NT2/D1 (cell line): ENCODE data around the gene SHTN1.

Experiments
- DNase-seq: peaks from one replicate; pipeline ENCODE4 v3.0.0-alpha.2; 2011; ENCODE audit warnings: low read depth, low spot score
- H3K27me3 ChIP-seq: 2 replicates; pipeline ENCODE4 v1.6.0; 2011; ENCODE audit warnings: mild to moderate bottlenecking; ENCODE audit not compliant: insufficient read length, insufficient read depth
- H3K36me3 ChIP-seq: 2 replicates; pipeline ENCODE4 v1.6.1; 2011; ENCODE audit warnings: mild to moderate bottlenecking, low read length, mixed read lengths; ENCODE audit not compliant: insufficient read depth, insufficient read length
- H3K4me1 ChIP-seq: 2 replicates; pipeline ENCODE4 v1.5.1; 2011; ENCODE audit not compliant: insufficient read depth, insufficient read length
- H3K4me3 ChIP-seq: 2 replicates; pipeline ENCODE4 v1.5.1; 2011; ENCODE audit warnings: low read depth; ENCODE audit not compliant: insufficient read length
- H3K9ac ChIP-seq: 2 replicates; pipeline ENCODE4 v1.6.0; 2011; ENCODE audit warnings: low read depth; ENCODE audit not compliant: insufficient read length
- H3K9me3 ChIP-seq: 2 replicates; pipeline ENCODE4 v1.5.1; 2011; ENCODE audit warnings: mild to moderate bottlenecking, low read length; ENCODE audit not compliant: insufficient read depth
- SUZ12 ChIP-seq: IDR thresholded peaks from 2 replicates; pipeline ENCODE4 v1.6.1; 2011; ENCODE audit not compliant: insufficient read length, insufficient read depth; ENCODE audit errors: extremely low read depth
- YY1 ChIP-seq: IDR thresholded peaks from 2 replicates; pipeline ENCODE4 v1.6.1; 2011; ENCODE audit not compliant: insufficient read length, insufficient read depth
- ZNF274 ChIP-seq: IDR thresholded peaks from 2 replicates; pipeline ENCODE4 v1.6.1; 2011; ENCODE audit warnings: mild to moderate bottlenecking, low read depth, low read length

The SHTN1 gene

DNA sequence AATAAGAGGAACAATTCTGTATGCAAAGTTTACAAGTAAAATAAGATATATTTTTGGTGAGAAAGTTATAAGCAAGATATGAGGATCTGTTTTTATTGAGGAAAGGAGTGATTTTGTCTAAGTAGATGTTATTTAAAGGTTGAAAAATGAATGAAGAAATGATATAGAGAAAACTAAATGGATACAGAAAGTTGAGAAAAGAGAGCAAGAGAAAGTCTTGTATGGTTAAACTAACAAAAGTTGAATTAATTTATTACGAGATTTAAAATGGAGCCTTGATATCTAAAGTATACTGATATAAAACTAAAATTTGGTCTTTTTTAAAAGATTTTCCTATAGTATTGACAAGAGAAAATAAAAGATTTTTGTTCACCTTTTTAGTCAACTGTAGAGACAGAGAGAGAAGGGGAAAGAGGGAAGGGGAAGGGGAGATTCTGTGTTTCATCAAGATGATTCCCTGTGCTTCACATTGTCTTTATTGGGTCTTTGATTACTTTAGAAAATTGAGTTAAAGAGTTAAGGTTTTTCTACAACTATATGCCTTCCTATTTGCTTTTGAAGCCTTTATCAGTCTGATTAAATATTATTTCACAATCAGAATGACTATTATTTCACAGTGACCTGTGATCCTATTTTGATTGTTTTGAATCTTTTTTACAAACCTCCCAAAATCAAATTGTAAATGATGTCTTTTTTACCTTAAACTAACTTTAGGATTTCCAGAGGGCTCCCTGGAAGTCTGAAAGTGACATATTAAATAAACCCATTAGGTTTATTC is 10.7 kb downstream of the SHTN1 start:
- DNase-seq, result no peak
- TF ChIP-seq SUZ12, result no peak
- no peak for TF ChIP-seq YY1
- TF ChIP-seq ZNF274, result no peak
- Histone ChIP-seq H3K27me3 (no peaks in the 10 kb centered on the region), H3K9me3 (no peaks in the 10 kb centered on the region), H3K9ac (no peak overlapping the region), H3K36me3 (no peaks in the 10 kb centered on the region), H3K4me3 (no peak overlapping the region), H3K4me1 (no peaks in the 10 kb centered on the region)

GRCh38 chr10:116993610-116994009 is 11.4 kb downstream of the SHTN1 start:
- H3K4me1 ChIP-seq, result no peaks in the 10 kb centered on the region
- H3K9ac ChIP-seq, result no peak overlapping the region
- no peak for TF ChIP-seq YY1
- H3K9me3 ChIP-seq, result no peaks in the 10 kb centered on the region
- DNase-seq, result no peak
- no peak overlapping the region for H3K4me3 ChIP-seq
- H3K36me3 ChIP-seq, result no peaks in the 10 kb centered on the region
- H3K27me3 ChIP-seq, result no peaks in the 10 kb centered on the region

DNA sequence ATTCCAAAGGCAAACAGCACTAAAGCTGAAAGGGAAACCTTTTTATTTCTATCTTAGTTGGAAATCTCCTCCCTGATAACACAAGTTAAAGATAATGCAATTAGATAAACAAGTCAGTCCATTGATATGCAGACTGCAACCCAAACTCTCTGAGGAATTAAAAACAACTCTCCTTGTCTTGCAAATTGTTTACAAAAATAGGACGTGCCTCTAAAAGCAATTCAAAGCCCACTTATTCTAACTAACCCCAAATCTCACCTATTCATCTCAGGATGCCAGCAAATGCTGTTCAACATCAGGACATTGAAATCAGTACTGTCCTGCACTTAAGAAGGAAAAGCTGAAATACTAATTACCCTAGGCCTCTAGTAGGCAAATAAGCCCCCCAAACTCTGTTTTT is 12.8 kb downstream of the SHTN1 start:
- DNase-seq, result no peak
- Histone ChIP-seq H3K4me1 (no peaks in the 10 kb centered on the region), H3K4me3 (no peak overlapping the region), H3K36me3 (no peaks in the 10 kb centered on the region), H3K27me3 (no peaks in the 10 kb centered on the region), H3K9me3 (no peaks in the 10 kb centered on the region), H3K9ac (no peak overlapping the region)
- TF ChIP-seq SUZ12 (no peak), ZNF274 (no peak), YY1 (no peak)

- Histone ChIP-seq H3K9me3 (no peaks in the 10 kb centered on the region), H3K4me3 (no peak overlapping the region), H3K9ac (no peak overlapping the region), H3K36me3 (no peaks in the 10 kb centered on the region), H3K27me3 (no peaks in the 10 kb centered on the region), H3K4me1 (no peaks in the 10 kb centered on the region)
- TF ChIP-seq ZNF274 (no peak), SUZ12 (no peak), YY1 (no peak)
- no peak for DNase-seq
Observed at GRCh38 chr10:116990276-116990800, 14.6 kb downstream of the SHTN1 start.

DNA sequence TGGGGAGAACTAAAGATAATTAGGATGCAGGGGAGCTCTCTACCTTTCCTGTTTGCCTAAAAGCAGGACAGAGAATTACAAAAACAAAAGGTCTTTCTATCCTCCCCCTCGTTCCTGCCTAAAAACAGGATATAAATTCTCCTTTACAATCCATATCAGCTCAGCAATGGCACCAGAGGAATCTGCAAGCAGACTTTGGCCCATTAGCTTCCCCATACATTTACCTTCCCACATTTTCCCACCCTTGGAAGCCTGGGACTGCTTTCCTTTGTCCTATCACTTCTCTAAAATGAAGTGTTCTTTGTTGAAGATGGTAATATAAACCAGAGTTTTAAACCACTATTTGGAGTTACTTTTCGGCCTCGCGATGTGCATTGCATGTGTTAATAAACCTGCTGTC is 15.5 kb downstream of the SHTN1 start:
- Histone ChIP-seq H3K9me3 (no peaks in the 10 kb centered on the region), H3K27me3 (no peaks in the 10 kb centered on the region), H3K4me1 (no peaks in the 10 kb centered on the region), H3K4me3 (no peak overlapping the region), H3K9ac (no peak overlapping the region), H3K36me3 (no peaks in the 10 kb centered on the region)
- TF ChIP-seq SUZ12 (no peak), YY1 (no peak), ZNF274 (no peak)
- DNase-seq, result no peak

DNA sequence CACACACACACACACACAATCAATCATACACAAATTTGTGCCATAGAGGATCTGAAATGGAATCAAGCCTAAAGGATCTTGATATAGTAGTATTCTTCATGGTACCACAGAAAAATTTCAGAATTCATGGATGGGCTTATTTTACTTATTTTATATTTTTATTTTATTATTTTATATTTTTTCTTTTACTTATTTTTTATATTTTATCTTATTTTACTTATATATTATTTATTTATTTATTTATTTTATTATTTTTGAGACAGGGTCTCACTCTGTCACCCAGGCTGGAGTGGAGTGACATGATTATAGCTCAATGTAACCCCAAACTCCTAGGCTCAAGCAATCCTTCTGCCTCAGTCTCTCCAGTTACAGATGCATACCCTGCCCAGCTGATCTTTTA is 16.7 kb downstream of the SHTN1 start:
- no peak for DNase-seq
- TF ChIP-seq SUZ12 (no peak), YY1 (no peak), ZNF274 (no peak)
- H3K27me3 ChIP-seq, result no peaks in the 10 kb centered on the region
- no peaks in the 10 kb centered on the region for H3K9me3 ChIP-seq
- H3K4me1 ChIP-seq, result no peaks in the 10 kb centered on the region
- H3K4me3 ChIP-seq, result no peak overlapping the region
- no peak overlapping the region for H3K9ac ChIP-seq
- no peaks in the 10 kb centered on the region for H3K36me3 ChIP-seq

- H3K27me3 ChIP-seq, result no peaks in the 10 kb centered on the region
- H3K36me3 ChIP-seq, result no peaks in the 10 kb centered on the region
- no peak overlapping the region for H3K9ac ChIP-seq
- no peak for DNase-seq
- H3K9me3 ChIP-seq, result no peaks in the 10 kb centered on the region
- no peak for TF ChIP-seq ZNF274
- no peak for TF ChIP-seq YY1
- TF ChIP-seq SUZ12, result no peak
- no peaks in the 10 kb centered on the region for H3K4me1 ChIP-seq
- H3K4me3 ChIP-seq, result no peak overlapping the region
Observed at GRCh38 chr10:116985611-116986010, 19.4 kb downstream of the SHTN1 start.
